Forelimb muscle (tissue), 1 donor: ENCODE measurements around the gene DUSP2. TPM values are rescaled to one million over a fixed set of nuclear protein-coding genes. Genes with fewer than 3 reads are reported as not detected.

ENCODE experiments used
- DNase-seq: peaks from one replicate; pipeline ENCODE4 v3.0.0-alpha.2; 2013; ENCODE audit warnings: low read depth
- polyA plus RNA-seq: library from polyadenylated mRNA; unstranded; fragments of 120-200 nt; gene quantifications from one replicate; pipeline ENCODE4 v1.2.1, GENCODE V29; 2013; ENCODE audit not compliant: insufficient read length

DUSP2 gene
- polyA plus RNA-seq, 1 donor = 3.6 TPM

- DNase-seq = no peak
Observed at GRCh38 chr2:96114903-96115581, 30.2 kb downstream of the DUSP2 start.

- DNase-seq = no peak
Observed at GRCh38 chr2:96114546-96114902, 30.7 kb downstream of the DUSP2 start.

- DNase-seq = no peak
Observed at GRCh38 chr2:96113951-96114350, 31.3 kb downstream of the DUSP2 start.

- DNase-seq = no peak
Observed at GRCh38 chr2:96113367-96113677, 31.9 kb downstream of the DUSP2 start.

GRCh38 chr2:96112501-96113366, 32.5 kb downstream of the DUSP2 start:
- no peak for DNase-seq

GRCh38 chr2:96111823-96112500, 33.3 kb downstream of the DUSP2 start:
- DNase-seq = no peak

GRCh38 chr2:96111257-96111640, 34.0 kb downstream of the DUSP2 start:
- DNase-seq = no peak

- no peak for DNase-seq
Observed at GRCh38 chr2:96110621-96111256, 34.5 kb downstream of the DUSP2 start.

- no peak for DNase-seq
Observed at GRCh38 chr2:96109931-96110511, 35.2 kb downstream of the DUSP2 start.

GRCh38 chr2:96109361-96109680, 35.9 kb downstream of the DUSP2 start:
- DNase-seq = no peak

GRCh38 chr2:96108541-96109360, 36.5 kb downstream of the DUSP2 start:
- DNase-seq = peak; percentile 60

GRCh38 chr2:96108151-96108540, 37.1 kb downstream of the DUSP2 start:
- DNase-seq = no peak

GRCh38 chr2:96107708-96108065, 37.6 kb downstream of the DUSP2 start:
- DNase-seq = no peak

GRCh38 chr2:96106991-96107707, 38.1 kb downstream of the DUSP2 start:
- no peak for DNase-seq

- DNase-seq = no peak
Observed at GRCh38 chr2:96105994-96106715, 39.1 kb downstream of the DUSP2 start.

GRCh38 chr2:96105152-96105915, 39.9 kb downstream of the DUSP2 start:
- no peak for DNase-seq

GRCh38 chr2:96104487-96104861, 40.8 kb downstream of the DUSP2 start:
- DNase-seq = no peak

GRCh38 chr2:96103761-96104486, 41.3 kb downstream of the DUSP2 start:
- DNase-seq = no peak

GRCh38 chr2:96103187-96103601, 42.0 kb downstream of the DUSP2 start:
- DNase-seq = no peak
